Measurements from ENCODE around the gene LRRC70. TPM values are rescaled to one million over a fixed set of nuclear protein-coding genes. Genes with fewer than 3 reads are reported as not detected.

Gene LRRC70
- 10 to 100 TPM in 1 of 2 donors, 1 to 10 TPM in 1; 3.1 to 14.8 TPM for total RNA-seq
- 1 to 10 TPM; 4.1 to 7.4 TPM for polyA plus RNA-seq
- long read RNA-seq, donor 1, partial matches to known transcripts: 0 of 2 reads
- long read RNA-seq, donor 1, other reads (novel, unspliced or antisense): 0 of 2 reads
- long read RNA-seq, donor 2: 0 reads
- long read RNA-seq, donor 3, partial matches to known transcripts: 0 of 1 reads
- long read RNA-seq, donor 3, other reads (novel, unspliced or antisense): 0 of 1 reads
- long read RNA-seq, donor 4: 0 reads
- long read RNA-seq, donor 5, partial matches to known transcripts: 0 of 3 reads
- long read RNA-seq, donor 5, other reads (novel, unspliced or antisense): 0 of 3 reads

GRCh38 chr5:62578540-62578939, at the start of gene LRRC70:
LRRC70 (plus strand) TSS chr5:62578819; CDS start chr5:62579439, 620 bp downstream.
- ATAC-seq (ENCODE audit: insufficient read depth, low FRiP score): peak; percentile 62
- TF ChIP-seq, protein P1, sequence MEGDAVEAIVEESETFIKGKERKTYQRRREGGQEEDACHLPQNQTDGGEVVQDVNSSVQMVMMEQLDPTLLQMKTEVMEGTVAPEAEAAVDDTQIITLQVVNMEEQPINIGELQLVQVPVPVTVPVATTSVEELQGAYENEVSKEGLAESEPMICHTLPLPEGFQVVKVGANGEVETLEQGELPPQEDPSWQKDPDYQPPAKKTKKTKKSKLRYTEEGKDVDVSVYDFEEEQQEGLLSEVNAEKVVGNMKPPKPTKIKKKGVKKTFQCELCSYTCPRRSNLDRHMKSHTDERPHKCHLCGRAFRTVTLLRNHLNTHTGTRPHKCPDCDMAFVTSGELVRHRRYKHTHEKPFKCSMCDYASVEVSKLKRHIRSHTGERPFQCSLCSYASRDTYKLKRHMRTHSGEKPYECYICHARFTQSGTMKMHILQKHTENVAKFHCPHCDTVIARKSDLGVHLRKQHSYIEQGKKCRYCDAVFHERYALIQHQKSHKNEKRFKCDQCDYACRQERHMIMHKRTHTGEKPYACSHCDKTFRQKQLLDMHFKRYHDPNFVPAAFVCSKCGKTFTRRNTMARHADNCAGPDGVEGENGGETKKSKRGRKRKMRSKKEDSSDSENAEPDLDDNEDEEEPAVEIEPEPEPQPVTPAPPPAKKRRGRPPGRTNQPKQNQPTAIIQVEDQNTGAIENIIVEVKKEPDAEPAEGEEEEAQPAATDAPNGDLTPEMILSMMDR (IDR thresholded peaks at IDR 0.05; ENCODE audit: control extremely low read depth, extremely low read depth): no peak
- H3K4me3 ChIP-seq: no peak within 1 kb of the TSS
- no peaks in the 10 kb centered on the region for H3K27me3 ChIP-seq (ENCODE audit: control insufficient read depth in 3 of 3, insufficient read depth in 3 of 3, low read length in 2 of 3)
- peak in 2 of 3 donors; percentile 78 to 79 for DNase-seq
- H3K9ac ChIP-seq (ENCODE audit: insufficient read depth in 1 of 2, low read length in 2 of 2): peak within 1 kb of the TSS in 1 of 2 donors; percentile 23
- H3K4me1 ChIP-seq (ENCODE audit: control insufficient read depth in 5 of 5, insufficient read depth in 5 of 5, low read length in 5 of 5): no peaks in the 10 kb centered on the region
- no peaks in the 10 kb centered on the region for H3K9me3 ChIP-seq (ENCODE audit: control insufficient read depth in 4 of 4, insufficient read depth in 3 of 4, low read length in 3 of 4)
- no peak within 1 kb of the TSS for H3K27ac ChIP-seq (ENCODE audit: low read depth in 1 of 2, low read length in 1 of 2)
- 4 to 24% methylated on average over 4 of the region's 4 CpGs for WGBS, 2 donors
- H3K36me3 ChIP-seq (ENCODE audit: control insufficient read depth in 4 of 4, insufficient read depth in 4 of 4, low read length in 4 of 4): peaks cover 0 to 5% (median 2%) of the 10 kb centered on the region in 4 donors

GRCh38 chr5:62533597-62533996, 45.0 kb upstream of the LRRC70 start:
- no peak overlapping the region for H3K4me3 ChIP-seq
- TF ChIP-seq, protein P1 (IDR thresholded peaks at IDR 0.05; ENCODE audit: control extremely low read depth, extremely low read depth): no peak
- DNase-seq: no peak
- H3K9ac ChIP-seq (ENCODE audit: insufficient read depth in 1 of 2, low read length in 2 of 2): no peak overlapping the region
- WGBS, 2 donors: 86 to 97% methylated on average over 2 of the region's 2 CpGs
- no peak for ATAC-seq (ENCODE audit: insufficient read depth, low FRiP score)
- H3K4me1 ChIP-seq (ENCODE audit: control insufficient read depth in 5 of 5, insufficient read depth in 5 of 5, low read length in 5 of 5): no peaks in the 10 kb centered on the region
- H3K27ac ChIP-seq (ENCODE audit: low read depth in 1 of 2, low read length in 1 of 2): no peak overlapping the region
- H3K9me3 ChIP-seq (ENCODE audit: control insufficient read depth in 4 of 4, insufficient read depth in 3 of 4, low read length in 3 of 4): no peaks in the 10 kb centered on the region
- H3K36me3 ChIP-seq (ENCODE audit: control insufficient read depth in 4 of 4, insufficient read depth in 4 of 4, low read length in 4 of 4): peaks cover 0 to 6% (median 1%) of the 10 kb centered on the region in 4 donors
- H3K27me3 ChIP-seq (ENCODE audit: control insufficient read depth in 3 of 3, insufficient read depth in 3 of 3, low read length in 2 of 3): no peaks in the 10 kb centered on the region

GRCh38 chr5:62534461-62535236, 44.0 kb upstream of the LRRC70 start:
- 72 to 98% methylated on average over 4 of the region's 4 CpGs for WGBS, 2 donors
- ATAC-seq (ENCODE audit: insufficient read depth, low FRiP score) (no peak), DNase-seq (no peak)
- Histone ChIP-seq H3K36me3 (ENCODE audit: control insufficient read depth in 4 of 4, insufficient read depth in 4 of 4, low read length in 4 of 4) (peaks cover 0 to 6% (median 1%) of the 10 kb centered on the region in 4 donors), H3K4me3 (no peak overlapping the region), H3K9me3 (ENCODE audit: control insufficient read depth in 4 of 4, insufficient read depth in 3 of 4, low read length in 3 of 4) (no peaks in the 10 kb centered on the region), H3K4me1 (ENCODE audit: control insufficient read depth in 5 of 5, insufficient read depth in 5 of 5, low read length in 5 of 5) (no peaks in the 10 kb centered on the region), H3K27me3 (ENCODE audit: control insufficient read depth in 3 of 3, insufficient read depth in 3 of 3, low read length in 2 of 3) (no peaks in the 10 kb centered on the region), H3K9ac (ENCODE audit: insufficient read depth in 1 of 2, low read length in 2 of 2) (no peak overlapping the region), H3K27ac (ENCODE audit: low read depth in 1 of 2, low read length in 1 of 2) (no peak overlapping the region)
- TF ChIP-seq, protein P1 (IDR thresholded peaks at IDR 0.05; ENCODE audit: control extremely low read depth, extremely low read depth): no peak
